Keratinocyte (primary cell): ENCODE measurements around the gene RIPK1. TPM values are rescaled to one million over a fixed set of nuclear protein-coding genes. Genes with fewer than 3 reads are reported as not detected.

ENCODE experiments used
- DNase-seq: peaks from one replicate; pipeline ENCODE4 v3.0.0-alpha.2; 2011; ENCODE audit warnings: low read depth, missing footprints, low spot score
- FAIRE-seq: peaks from 2 replicates; lab custom pipeline; 2011; peaks lifted over from hg19 to GRCh38; lab: Jason Lieb, UNC
- H2AFZ ChIP-seq: 2 replicates; pipeline ENCODE4 v1.6.0; 2012; ENCODE audit warnings: low read length, control low read depth, inconsistent platforms; ENCODE audit not compliant: control insufficient read depth
- H3K27ac ChIP-seq: 2 replicates; pipeline ENCODE4 v1.5.1; 2011; ENCODE audit warnings: low read length; ENCODE audit not compliant: control insufficient read depth, insufficient read depth
- H3K27me3 ChIP-seq: 3 replicates; pipeline ENCODE4 v1.6.0; 2011; ENCODE audit warnings: low read length; ENCODE audit not compliant: control insufficient read depth, insufficient read depth; ENCODE audit errors: extremely low read depth
- H3K36me3 ChIP-seq, 2 experiments: 2 replicates in 1 of 2; 3 replicates in 1 of 2; pipeline ENCODE4 v1.5.1; 2011; ENCODE audit warnings: low read length in 2 of 2, mild to moderate bottlenecking in 1 of 2; ENCODE audit not compliant: control insufficient read depth in 2 of 2, insufficient read depth in 2 of 2; ENCODE audit errors: extremely low read depth in 1 of 2
- H3K4me1 ChIP-seq: 3 replicates; pipeline ENCODE4 v1.5.1; 2011; ENCODE audit warnings: low read length; ENCODE audit not compliant: control insufficient read depth, insufficient read depth; ENCODE audit errors: extremely low read depth
- H3K4me2 ChIP-seq: 3 replicates; pipeline ENCODE4 v1.6.0; 2011; ENCODE audit warnings: low read depth, low read length; ENCODE audit not compliant: control insufficient read depth, insufficient read depth; ENCODE audit errors: extremely low read depth
- H3K4me3 ChIP-seq, 3 experiments: fragments of 200-600 bp in 1 of 3; sonication (generic) in 1 of 3; 2 replicates in 2 of 3; 3 replicates in 1 of 3; pipeline ENCODE4 v1.5.1; 2011 to 2016; ENCODE audit warnings: low read length in 3 of 3, mild to moderate bottlenecking in 3 of 3, control low read depth in 2 of 3, inconsistent platforms in 1 of 3, low read depth in 1 of 3, mixed read lengths in 1 of 3, mixed run types in 1 of 3, moderate library complexity in 1 of 3; ENCODE audit not compliant: control insufficient read depth in 2 of 3, insufficient read depth in 2 of 3; ENCODE audit errors: extremely low read depth in 1 of 3
- H3K79me2 ChIP-seq: 2 replicates; pipeline ENCODE4 v1.6.0; 2012; ENCODE audit warnings: low read length; ENCODE audit not compliant: control insufficient read depth, insufficient read depth
- H3K9ac ChIP-seq: 3 replicates; pipeline ENCODE4 v1.6.0; 2011; ENCODE audit warnings: low read length; ENCODE audit not compliant: control insufficient read depth, insufficient read depth; ENCODE audit errors: extremely low read depth
- H3K9me1 ChIP-seq: 3 replicates; pipeline ENCODE4 v1.6.0; 2011; ENCODE audit warnings: low read length; ENCODE audit not compliant: control insufficient read depth, insufficient read depth; ENCODE audit errors: extremely low read depth
- H3K9me3 ChIP-seq: 2 replicates; pipeline ENCODE4 v1.5.1; 2012; ENCODE audit warnings: low read depth, low read length; ENCODE audit not compliant: control insufficient read depth
- H4K20me1 ChIP-seq: 3 replicates; pipeline ENCODE4 v1.6.0; 2011; ENCODE audit warnings: low read length; ENCODE audit not compliant: control insufficient read depth, insufficient read depth; ENCODE audit errors: extremely low read depth
- CTCF ChIP-seq, 3 experiments: IDR thresholded peaks in 1 of 3; conservative IDR thresholded peaks in 1 of 3; optimal IDR thresholded peaks in 1 of 3; 2 replicates in 2 of 3; 3 replicates in 1 of 3; pipeline versions ENCODE3 to v1.5.1; 2011; ENCODE audit warnings: low read length in 3 of 3, mild to moderate bottlenecking in 3 of 3, moderate library complexity in 2 of 3, control low read depth in 1 of 3, inconsistent platforms in 1 of 3; ENCODE audit not compliant: insufficient read depth in 2 of 3; ENCODE audit errors: extremely low read depth in 1 of 3
- EZH2 ChIP-seq: IDR thresholded peaks from one replicate; pipeline ENCODE4 v1.6.1; 2012; ENCODE audit warnings: inconsistent platforms, mild to moderate bottlenecking, low read length, moderate library complexity
- dilution Hi-C: fragments of 300-500 bp; cut with MboI; formaldehyde crosslinking; loops from one replicate; pipeline ENCODE4 v1.7.0; 2020; ENCODE audit warnings: low sequenced_read_pairs; ENCODE audit not compliant: extremely low pct_ligation_motif_present
- polyA plus RNA-seq, 5 experiments: library from polyadenylated mRNA; depleted of rRNA in 3 of 5; stranded (reverse) in 3 of 5; stranded (forward) in 1 of 5; unstranded in 1 of 5; fragments of >200 nt; gene quantifications; 1 replicate in 1 of 5; 2 replicates in 3 of 5; 3 replicates in 1 of 5; pipeline versions ENCODE4 v1.2.1 to v1.2.3, GENCODE V29; 2011 to 2012; ENCODE audit warnings: missing spikeins in 2 of 5, low read depth in 1 of 5, low replicate concordance in 1 of 5

RIPK1 gene
- polyA plus RNA-seq, 1 donor (not counting 4 experiments of a cell fraction or from before 2014, with no cell fraction given), result 13.8 TPM

DNA sequence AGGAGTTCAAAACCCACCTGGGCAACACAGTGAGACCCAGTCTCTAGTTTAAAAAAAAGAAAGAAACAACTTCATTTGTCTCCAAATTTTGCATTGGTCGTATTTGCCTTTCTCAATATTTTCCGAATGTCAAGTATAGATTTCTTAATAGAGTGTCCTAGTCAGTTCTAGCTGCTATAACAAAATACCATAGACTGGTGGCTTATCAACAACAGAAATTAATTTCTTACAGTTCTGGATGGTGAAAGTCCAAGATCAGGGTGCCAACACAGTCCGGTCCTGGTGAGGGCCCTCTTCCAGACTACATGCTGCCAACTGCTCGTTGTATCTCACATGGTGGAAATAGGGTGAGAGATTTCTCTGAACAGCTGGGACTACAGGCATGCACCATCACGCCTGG, 34.6 kb upstream of the RIPK1 start:
- no peaks in the 10 kb centered on the region for H3K4me1 ChIP-seq
- H3K9ac ChIP-seq, result no peak overlapping the region
- no peak overlapping the region for H3K4me3 ChIP-seq
- H4K20me1 ChIP-seq, result no peaks in the 10 kb centered on the region
- H3K27ac ChIP-seq, result no peak overlapping the region
- FAIRE-seq (no peak), DNase-seq (no peak)
- no peaks in the 10 kb centered on the region for H3K79me2 ChIP-seq
- TF ChIP-seq EZH2, result no peak
- TF ChIP-seq CTCF (optimal IDR thresholded peaks at IDR 0.05 in 1 of 3, IDR thresholded peaks at IDR 0.05 in 1 of 3, conservative IDR thresholded peaks at IDR 0.05 in 1 of 3; ENCODE audit: extremely low read depth in 1 of 3, insufficient read depth in 2 of 3, low read length in 3 of 3), result no peak
- H2AFZ ChIP-seq, result no peak overlapping the region
- H3K9me3 ChIP-seq, result peaks cover 3% of the 10 kb centered on the region
- dilution Hi-C loops, result no loop called here
- H3K4me2 ChIP-seq, result no peak overlapping the region
- peaks cover 4% of the 10 kb centered on the region for H3K27me3 ChIP-seq
- H3K36me3 ChIP-seq, result no peaks in the 10 kb centered on the region
- no peaks in the 10 kb centered on the region for H3K9me1 ChIP-seq

DNA sequence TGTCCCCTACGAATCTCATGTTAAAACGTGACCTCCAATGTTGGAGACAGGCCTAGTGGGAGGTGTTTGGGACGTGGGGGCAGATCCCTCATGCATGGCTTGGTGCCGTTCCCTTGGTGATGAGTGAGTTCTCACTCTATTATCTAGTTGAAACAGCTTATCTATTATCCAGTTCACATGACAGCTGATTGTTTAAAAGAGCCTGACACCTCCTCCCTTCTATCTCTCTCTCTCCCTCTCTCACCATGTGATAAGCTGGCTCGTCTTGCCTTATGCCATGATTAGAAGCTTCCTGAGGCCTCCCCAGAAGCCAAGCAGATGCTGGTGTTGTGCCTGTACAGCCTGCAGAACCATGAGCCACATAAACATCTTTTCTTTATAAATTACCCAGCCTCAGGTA, 32.9 kb upstream of the RIPK1 start:
- Histone ChIP-seq H3K79me2 (no peaks in the 10 kb centered on the region), H4K20me1 (no peaks in the 10 kb centered on the region), H2AFZ (no peak overlapping the region), H3K9me3 (peaks cover 3% of the 10 kb centered on the region), H3K9ac (no peak overlapping the region), H3K9me1 (no peaks in the 10 kb centered on the region), H3K27ac (no peak overlapping the region), H3K4me1 (no peaks in the 10 kb centered on the region), H3K4me2 (no peak overlapping the region), H3K27me3 (peaks cover 4% of the 10 kb centered on the region), H3K4me3 (no peak overlapping the region), H3K36me3 (no peaks in the 10 kb centered on the region)
- FAIRE-seq (no peak), DNase-seq (no peak)
- dilution Hi-C loops, result no loop called here
- TF ChIP-seq EZH2 (no peak), CTCF (optimal IDR thresholded peaks at IDR 0.05 in 1 of 3, IDR thresholded peaks at IDR 0.05 in 1 of 3, conservative IDR thresholded peaks at IDR 0.05 in 1 of 3; ENCODE audit: extremely low read depth in 1 of 3, insufficient read depth in 2 of 3, low read length in 3 of 3) (no peak)
